Mammary epithelial cell (primary cell): Measurements from ENCODE around the gene PLEKHA5.

Experiments
- EZH2 ChIP-seq: IDR thresholded peaks from 2 replicates; pipeline ENCODE4 v1.6.1; 2012; ENCODE audit warnings: low read length, inconsistent platforms, borderline replicate concordance
- TF ChIP-seq, protein P1 (sequence below), 2 donors: IDR thresholded peaks in 1 of 2; conservative IDR thresholded peaks in 1 of 2; 2 replicates each; pipeline ENCODE4 v1.5.1; 2011 to 2012; ENCODE audit warnings: inconsistent platforms in 2 of 2, low read length in 2 of 2, mild to moderate bottlenecking in 2 of 2, control low read depth in 1 of 2, low read depth in 1 of 2; ENCODE audit not compliant: insufficient read depth in 1 of 2; ENCODE audit errors: extremely low read depth in 1 of 2

DNA sequence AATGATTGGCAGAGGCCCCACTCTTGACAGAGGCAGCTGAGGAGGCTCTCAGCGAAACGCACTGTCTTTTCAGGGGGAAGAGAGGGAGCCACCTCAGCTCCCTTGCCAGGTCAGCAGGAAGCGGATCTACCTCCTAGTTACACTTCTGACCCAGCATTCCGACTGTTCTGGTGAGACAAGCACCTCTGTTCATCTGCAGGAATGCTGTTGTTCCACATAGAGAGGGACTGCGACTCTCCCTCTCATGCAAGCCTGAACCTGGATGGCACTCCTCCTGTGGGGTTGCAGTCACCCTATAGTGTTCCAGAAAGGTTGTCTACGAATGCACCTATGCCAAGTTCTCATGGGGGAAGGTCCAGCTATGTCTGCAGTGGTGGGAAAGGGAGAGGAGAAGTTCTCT, 272.7 kb downstream of the PLEKHA5 start:
- no peak for TF ChIP-seq EZH2
- TF ChIP-seq, protein P1, sequence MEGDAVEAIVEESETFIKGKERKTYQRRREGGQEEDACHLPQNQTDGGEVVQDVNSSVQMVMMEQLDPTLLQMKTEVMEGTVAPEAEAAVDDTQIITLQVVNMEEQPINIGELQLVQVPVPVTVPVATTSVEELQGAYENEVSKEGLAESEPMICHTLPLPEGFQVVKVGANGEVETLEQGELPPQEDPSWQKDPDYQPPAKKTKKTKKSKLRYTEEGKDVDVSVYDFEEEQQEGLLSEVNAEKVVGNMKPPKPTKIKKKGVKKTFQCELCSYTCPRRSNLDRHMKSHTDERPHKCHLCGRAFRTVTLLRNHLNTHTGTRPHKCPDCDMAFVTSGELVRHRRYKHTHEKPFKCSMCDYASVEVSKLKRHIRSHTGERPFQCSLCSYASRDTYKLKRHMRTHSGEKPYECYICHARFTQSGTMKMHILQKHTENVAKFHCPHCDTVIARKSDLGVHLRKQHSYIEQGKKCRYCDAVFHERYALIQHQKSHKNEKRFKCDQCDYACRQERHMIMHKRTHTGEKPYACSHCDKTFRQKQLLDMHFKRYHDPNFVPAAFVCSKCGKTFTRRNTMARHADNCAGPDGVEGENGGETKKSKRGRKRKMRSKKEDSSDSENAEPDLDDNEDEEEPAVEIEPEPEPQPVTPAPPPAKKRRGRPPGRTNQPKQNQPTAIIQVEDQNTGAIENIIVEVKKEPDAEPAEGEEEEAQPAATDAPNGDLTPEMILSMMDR (conservative IDR thresholded peaks at IDR 0.05 in 1 of 2, IDR thresholded peaks at IDR 0.05 in 1 of 2; ENCODE audit: extremely low read depth in 1 of 2, insufficient read depth in 1 of 2, low read depth in 1 of 2, low read length in 2 of 2) = no peak
